Spleen (tissue), 7 donors: Measurements from ENCODE around the gene OSBPL7.

Source experiments
- CTCF ChIP-seq, 11 experiments: fragments of 200-600 bp in 7 of 11; fragments of 450-650 bp in 4 of 11; sonication (generic) in 4 of 11; IDR thresholded peaks in 8 of 11; conservative IDR thresholded peaks in 3 of 11; 1 replicate in 7 of 11; 2 replicates in 4 of 11; pipeline versions ENCODE4 v1.4.0 to v1.8.0; 2016 to 2021; ENCODE audit warnings: antibody characterized with exemption in 11 of 11, inconsistent platforms in 4 of 11, mild to moderate bottlenecking in 1 of 11
- POLR2A ChIP-seq, 3 donors: fragments of 450-650 bp; IDR thresholded peaks; one replicate each; pipeline ENCODE4 v1.5.1; 2017; ENCODE audit warnings: antibody characterized with exemption in 3 of 3, mild to moderate bottlenecking in 1 of 3
- donor health status: DM: no; HTN: no; CAD: no; lungs with moderate emphysema.
- donor health status: DM: no; HTN: no; CAD: no.
- donor health status: DM: no; HTN: no; CAD: no.

- TF ChIP-seq CTCF (IDR thresholded peaks at IDR 0.05 in 8 of 11, conservative IDR thresholded peaks at IDR 0.05 in 3 of 11) (no peak), POLR2A (IDR thresholded peaks at IDR 0.05) (no peak)
Observed at GRCh38 chr17:47810200-47810821, 11.3 kb downstream of the OSBPL7 start.
